ENCODE results near the gene RHCG.

- TF ChIP-seq CTCF (IDR thresholded peaks at IDR 0.05) (no peak), POLR2A (IDR thresholded peaks at IDR 0.05) (no peak)
Measured at GRCh38 chr15:89490081-89490813, 6.1 kb downstream of the RHCG start.
